GM21381 (cell line): Measurements from ENCODE around the gene GALNT11.
"Not testable (repeated sequence)": the region's sequence is repeated elsewhere in the genome, so short reads cannot be mapped to it uniquely, and the experiment has no call there.

Experiments used
- ATAC-seq: cut with Tn5 transposase; IDR thresholded peaks from one replicate; pipeline ENCODE4 v1.9.1; 2021; ENCODE audit warnings: mild to moderate bottlenecking, moderate library complexity; ENCODE audit not compliant: unreplicated experiment

GALNT11 gene

GRCh38 chr7:152025077-152025936 is at the start of gene GALNT11:
Gene GALNT11, plus strand, starts transcription at chr7:152025674. Its CDS starts 68,554 bp downstream, at chr7:152094228.
- ATAC-seq, result peak; percentile 97

GRCh38 chr7:151978616-151979015 is 46.9 kb upstream of the GALNT11 start:
- ATAC-seq, result no peak

GRCh38 chr7:151981223-151981622 is 44.3 kb upstream of the GALNT11 start:
- no peak for ATAC-seq

GRCh38 chr7:151982806-151983205 is 42.7 kb upstream of the GALNT11 start:
- ATAC-seq, result no peak

GRCh38 chr7:151984612-151985011 is 40.9 kb upstream of the GALNT11 start:
- ATAC-seq, result no peak

- ATAC-seq, result no peak
Measured at GRCh38 chr7:151987748-151988529, 37.5 kb upstream of the GALNT11 start.

- ATAC-seq, result no peak
Measured at GRCh38 chr7:151992375-151992774, 33.1 kb upstream of the GALNT11 start.

GRCh38 chr7:151993977-151994676 is 31.3 kb upstream of the GALNT11 start:
- ATAC-seq, result no peak

- ATAC-seq, result no peak
Measured at GRCh38 chr7:151999424-152000090, 25.9 kb upstream of the GALNT11 start.

GRCh38 chr7:152000191-152000590 is 25.3 kb upstream of the GALNT11 start:
- no peak for ATAC-seq

- ATAC-seq, result no peak
Measured at GRCh38 chr7:152006336-152006735, 19.1 kb upstream of the GALNT11 start.

GRCh38 chr7:152011860-152012259 is 13.6 kb upstream of the GALNT11 start:
- no peak for ATAC-seq

- ATAC-seq, result no peak
Measured at GRCh38 chr7:152013230-152013629, 12.2 kb upstream of the GALNT11 start.

GRCh38 chr7:152013974-152014373 is 11.5 kb upstream of the GALNT11 start:
- ATAC-seq, result no peak

GRCh38 chr7:152014722-152015121 is 10.8 kb upstream of the GALNT11 start:
- ATAC-seq, result no peak

- ATAC-seq, result no peak
Measured at GRCh38 chr7:152015600-152015999, 9.9 kb upstream of the GALNT11 start.

GRCh38 chr7:152016947-152017346 is 8.5 kb upstream of the GALNT11 start:
- ATAC-seq, result no peak

GRCh38 chr7:152017683-152018082 is 7.8 kb upstream of the GALNT11 start:
- ATAC-seq, result not testable (repeated sequence)

GRCh38 chr7:152021740-152022139 is 3.7 kb upstream of the GALNT11 start:
- not testable (repeated sequence) for ATAC-seq

GRCh38 chr7:152025937-152026890 is 740 bp downstream of the GALNT11 start:
- no peak for ATAC-seq
